ENCODE results near the gene SCGB1A1.

SCGB1A1 gene

DNA sequence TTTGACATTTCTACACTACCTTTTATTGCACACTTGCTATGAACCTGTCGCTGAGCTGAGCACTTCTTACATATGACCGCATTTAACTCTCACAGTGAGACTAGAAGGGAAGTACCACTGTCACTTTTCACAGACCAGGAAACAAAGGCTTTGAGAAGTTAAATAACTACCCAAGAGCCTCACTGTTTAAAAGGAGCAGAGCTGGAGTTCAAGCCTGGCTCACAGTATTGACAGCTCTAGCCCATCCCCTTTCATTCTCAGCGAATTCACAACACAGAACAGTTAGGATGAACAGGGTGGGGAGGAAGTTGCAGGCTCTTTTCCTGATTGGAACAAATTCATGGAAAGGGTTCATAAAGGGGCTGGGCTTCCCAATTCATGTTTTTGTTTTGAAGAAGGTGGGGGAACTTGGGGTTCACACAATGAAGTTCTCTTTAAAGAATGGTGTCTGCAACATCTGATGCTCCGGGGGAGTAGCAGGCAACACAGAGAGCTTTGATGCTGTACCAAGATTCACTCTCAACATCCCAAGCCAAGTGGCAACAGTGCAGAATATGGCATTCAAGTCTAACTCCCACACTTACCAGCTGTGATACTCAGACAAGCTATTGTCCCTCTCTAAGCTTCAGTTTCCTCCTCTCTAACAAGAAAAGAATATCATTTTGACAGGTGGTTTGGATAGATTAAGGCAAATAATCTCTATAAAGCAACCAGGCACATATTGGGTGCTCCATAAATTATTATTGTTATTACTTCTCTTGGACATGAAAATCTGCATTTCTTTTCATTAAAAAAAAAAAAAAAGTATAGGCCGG lies 17.2 kb downstream of the SCGB1A1 start:
- Histone ChIP-seq H3K4me1 (ENCODE audit: insufficient read depth, low read length, severe bottlenecking) (no peaks in the 10 kb centered on the region), H3K36me3 (ENCODE audit: insufficient read depth, low read length) (no peaks in the 10 kb centered on the region), H3K79me2 (ENCODE audit: insufficient read depth, low read length) (no peaks in the 10 kb centered on the region), H3K27me3 (ENCODE audit: insufficient read depth, low read length) (no peaks in the 10 kb centered on the region; the same call in 1 of the 2 replicates), H3K4me2 (ENCODE audit: low read length) (no peak overlapping the region), H3F3A (ENCODE audit: insufficient read depth, low read length) (no peaks in the 10 kb centered on the region), H3K27ac (ENCODE audit: low read depth, low read length, poor library complexity, severe bottlenecking) (no peak overlapping the region), H4K20me1 (ENCODE audit: insufficient read depth, low read length) (no peaks in the 10 kb centered on the region), H2AFZ (ENCODE audit: low read length) (no peak overlapping the region), H3K9ac (ENCODE audit: low read length) (no peak overlapping the region), H3K9me3 (ENCODE audit: low read length) (no peaks in the 10 kb centered on the region), H3K9me2 (ENCODE audit: low read depth, low read length) (no peaks in the 10 kb centered on the region), H3K4me3 (ENCODE audit: low read depth, low read length, poor library complexity, severe bottlenecking) (no peak overlapping the region)
- TF ChIP-seq, protein P1, sequence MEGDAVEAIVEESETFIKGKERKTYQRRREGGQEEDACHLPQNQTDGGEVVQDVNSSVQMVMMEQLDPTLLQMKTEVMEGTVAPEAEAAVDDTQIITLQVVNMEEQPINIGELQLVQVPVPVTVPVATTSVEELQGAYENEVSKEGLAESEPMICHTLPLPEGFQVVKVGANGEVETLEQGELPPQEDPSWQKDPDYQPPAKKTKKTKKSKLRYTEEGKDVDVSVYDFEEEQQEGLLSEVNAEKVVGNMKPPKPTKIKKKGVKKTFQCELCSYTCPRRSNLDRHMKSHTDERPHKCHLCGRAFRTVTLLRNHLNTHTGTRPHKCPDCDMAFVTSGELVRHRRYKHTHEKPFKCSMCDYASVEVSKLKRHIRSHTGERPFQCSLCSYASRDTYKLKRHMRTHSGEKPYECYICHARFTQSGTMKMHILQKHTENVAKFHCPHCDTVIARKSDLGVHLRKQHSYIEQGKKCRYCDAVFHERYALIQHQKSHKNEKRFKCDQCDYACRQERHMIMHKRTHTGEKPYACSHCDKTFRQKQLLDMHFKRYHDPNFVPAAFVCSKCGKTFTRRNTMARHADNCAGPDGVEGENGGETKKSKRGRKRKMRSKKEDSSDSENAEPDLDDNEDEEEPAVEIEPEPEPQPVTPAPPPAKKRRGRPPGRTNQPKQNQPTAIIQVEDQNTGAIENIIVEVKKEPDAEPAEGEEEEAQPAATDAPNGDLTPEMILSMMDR (IDR thresholded peaks at IDR 0.05; ENCODE audit: low read length): no peak
- no peak for TF ChIP-seq EZH2 (IDR thresholded peaks at IDR 0.05; ENCODE audit: borderline replicate concordance, low read length)

DNA sequence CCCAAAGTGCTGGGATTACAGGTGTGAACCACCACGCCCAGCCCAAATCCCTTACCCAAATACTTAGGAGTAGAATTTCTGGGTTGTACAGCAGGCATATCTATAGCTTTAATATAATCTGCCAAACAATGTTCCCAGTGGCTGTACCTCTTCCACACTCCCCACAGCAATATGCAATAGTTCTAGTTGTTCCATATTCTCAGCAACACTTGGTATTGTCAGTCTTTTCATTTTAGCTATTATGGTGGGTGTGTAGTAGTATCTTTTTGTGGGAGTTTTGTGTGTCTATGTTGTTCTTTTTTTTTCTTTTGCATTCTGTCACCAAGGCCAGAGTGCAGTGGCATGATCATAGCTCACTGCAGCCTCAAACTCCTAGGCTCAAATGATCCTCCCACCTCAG lies 18.8 kb downstream of the SCGB1A1 start:
- H4K20me1 ChIP-seq (ENCODE audit: insufficient read depth, low read length): no peaks in the 10 kb centered on the region
- no peak overlapping the region for H3K4me3 ChIP-seq (ENCODE audit: low read depth, low read length, poor library complexity, severe bottlenecking)
- H3F3A ChIP-seq (ENCODE audit: insufficient read depth, low read length): no peaks in the 10 kb centered on the region
- TF ChIP-seq, protein P1 (IDR thresholded peaks at IDR 0.05; ENCODE audit: low read length): no peak
- TF ChIP-seq EZH2 (IDR thresholded peaks at IDR 0.05; ENCODE audit: borderline replicate concordance, low read length): no peak
- H3K4me2 ChIP-seq (ENCODE audit: low read length): no peak overlapping the region
- H3K4me1 ChIP-seq (ENCODE audit: insufficient read depth, low read length, severe bottlenecking): no peaks in the 10 kb centered on the region
- no peak overlapping the region for H2AFZ ChIP-seq (ENCODE audit: low read length)
- H3K79me2 ChIP-seq (ENCODE audit: insufficient read depth, low read length): no peaks in the 10 kb centered on the region
- no peaks in the 10 kb centered on the region for H3K9me3 ChIP-seq (ENCODE audit: low read length)
- H3K36me3 ChIP-seq (ENCODE audit: insufficient read depth, low read length): no peaks in the 10 kb centered on the region
- no peak overlapping the region for H3K27ac ChIP-seq (ENCODE audit: low read depth, low read length, poor library complexity, severe bottlenecking)
- H3K27me3 ChIP-seq (ENCODE audit: insufficient read depth, low read length): no peaks in the 10 kb centered on the region; the same call in 1 of the 2 replicates
- H3K9me2 ChIP-seq (ENCODE audit: low read depth, low read length): no peaks in the 10 kb centered on the region
- no peak overlapping the region for H3K9ac ChIP-seq (ENCODE audit: low read length)

DNA sequence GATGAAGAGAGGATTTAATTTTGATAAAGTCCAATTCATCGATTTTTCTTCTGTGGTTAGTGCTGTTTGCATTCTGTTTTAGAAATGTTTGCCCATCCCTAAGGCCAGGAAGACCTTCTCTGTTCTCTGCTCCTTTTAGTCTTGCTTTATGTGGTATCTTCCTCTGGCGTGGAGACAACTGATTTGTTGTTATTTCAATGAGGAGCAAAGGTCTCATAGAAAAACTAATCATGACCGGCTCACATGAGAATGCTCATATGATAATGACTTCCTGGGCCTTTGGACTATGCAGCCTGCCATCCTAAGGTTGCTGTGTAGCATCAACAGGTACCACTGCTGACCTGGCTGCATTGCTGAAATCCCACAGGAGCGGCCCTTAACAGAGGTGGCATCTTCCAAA lies 19.8 kb downstream of the SCGB1A1 start:
- no peak for TF ChIP-seq EZH2 (IDR thresholded peaks at IDR 0.05; ENCODE audit: borderline replicate concordance, low read length)
- TF ChIP-seq, protein P1 (IDR thresholded peaks at IDR 0.05; ENCODE audit: low read length): no peak
- H3K27ac ChIP-seq (ENCODE audit: low read depth, low read length, poor library complexity, severe bottlenecking): no peak overlapping the region
- no peak overlapping the region for H3K9ac ChIP-seq (ENCODE audit: low read length)
- H3K9me2 ChIP-seq (ENCODE audit: low read depth, low read length): no peaks in the 10 kb centered on the region
- no peaks in the 10 kb centered on the region for H4K20me1 ChIP-seq (ENCODE audit: insufficient read depth, low read length)
- no peak overlapping the region for H2AFZ ChIP-seq (ENCODE audit: low read length)
- H3K79me2 ChIP-seq (ENCODE audit: insufficient read depth, low read length): no peaks in the 10 kb centered on the region
- no peak overlapping the region for H3K4me3 ChIP-seq (ENCODE audit: low read depth, low read length, poor library complexity, severe bottlenecking)
- H3K27me3 ChIP-seq (ENCODE audit: insufficient read depth, low read length): no peaks in the 10 kb centered on the region; the same call in 1 of the 2 replicates
- H3K4me1 ChIP-seq (ENCODE audit: insufficient read depth, low read length, severe bottlenecking): no peaks in the 10 kb centered on the region
- no peaks in the 10 kb centered on the region for H3K36me3 ChIP-seq (ENCODE audit: insufficient read depth, low read length)
- no peaks in the 10 kb centered on the region for H3F3A ChIP-seq (ENCODE audit: insufficient read depth, low read length)
- H3K4me2 ChIP-seq (ENCODE audit: low read length): no peak overlapping the region
- no peaks in the 10 kb centered on the region for H3K9me3 ChIP-seq (ENCODE audit: low read length)
